H54 (cell line): ENCODE results near the gene EML1.

Experiments
- DNase-seq: peaks from one replicate; pipeline ENCODE4 v3.0.0; 2011; ENCODE audit warnings: low spot score, mixed read lengths; ENCODE audit not compliant: insufficient read length
- FAIRE-seq: peaks from 3 replicates; lab custom pipeline; 2011; peaks lifted over from hg19 to GRCh38; lab: Jason Lieb, UNC
- POLR2A ChIP-seq: IDR thresholded peaks from 2 replicates; pipeline ENCODE4 v1.6.1; 2011; ENCODE audit warnings: low read depth, mild to moderate bottlenecking, low read length

Gene EML1

GRCh38 chr14:99902925-99903324 is 109.7 kb downstream of the EML1 start:
- no peak for FAIRE-seq

GRCh38 chr14:99904506-99904905 is 111.3 kb downstream of the EML1 start:
- FAIRE-seq, result no peak

More at GRCh38 chr14:99902925-99903324, 109.7 kb downstream of the EML1 start:
- TF ChIP-seq POLR2A, result no peak
- no peak for DNase-seq

DNA sequence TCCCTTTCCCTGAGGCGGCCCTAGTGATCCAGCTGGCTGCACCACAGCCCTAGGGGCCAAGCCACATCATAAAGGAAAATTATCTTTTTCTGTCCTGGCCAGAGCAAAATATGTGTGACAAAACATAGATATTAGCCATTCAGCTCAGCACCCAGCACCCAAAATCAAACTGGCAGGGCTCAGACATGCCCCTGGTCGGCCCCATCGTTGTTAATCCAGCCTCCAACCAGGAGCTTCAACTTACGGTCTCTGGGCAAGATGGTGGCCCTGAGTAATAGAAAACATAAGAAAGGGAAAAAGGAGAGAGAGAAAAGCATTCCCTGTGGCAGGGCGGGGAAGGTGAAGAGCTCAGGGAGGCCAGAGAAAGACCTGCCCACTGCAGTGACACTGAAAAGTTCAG is 111.9 kb downstream of the EML1 start:
- DNase-seq, result no peak
- FAIRE-seq, result no peak
- no peak for TF ChIP-seq POLR2A

More at GRCh38 chr14:99904506-99904905, 111.3 kb downstream of the EML1 start:
- DNase-seq, result no peak
- TF ChIP-seq POLR2A, result no peak

DNA sequence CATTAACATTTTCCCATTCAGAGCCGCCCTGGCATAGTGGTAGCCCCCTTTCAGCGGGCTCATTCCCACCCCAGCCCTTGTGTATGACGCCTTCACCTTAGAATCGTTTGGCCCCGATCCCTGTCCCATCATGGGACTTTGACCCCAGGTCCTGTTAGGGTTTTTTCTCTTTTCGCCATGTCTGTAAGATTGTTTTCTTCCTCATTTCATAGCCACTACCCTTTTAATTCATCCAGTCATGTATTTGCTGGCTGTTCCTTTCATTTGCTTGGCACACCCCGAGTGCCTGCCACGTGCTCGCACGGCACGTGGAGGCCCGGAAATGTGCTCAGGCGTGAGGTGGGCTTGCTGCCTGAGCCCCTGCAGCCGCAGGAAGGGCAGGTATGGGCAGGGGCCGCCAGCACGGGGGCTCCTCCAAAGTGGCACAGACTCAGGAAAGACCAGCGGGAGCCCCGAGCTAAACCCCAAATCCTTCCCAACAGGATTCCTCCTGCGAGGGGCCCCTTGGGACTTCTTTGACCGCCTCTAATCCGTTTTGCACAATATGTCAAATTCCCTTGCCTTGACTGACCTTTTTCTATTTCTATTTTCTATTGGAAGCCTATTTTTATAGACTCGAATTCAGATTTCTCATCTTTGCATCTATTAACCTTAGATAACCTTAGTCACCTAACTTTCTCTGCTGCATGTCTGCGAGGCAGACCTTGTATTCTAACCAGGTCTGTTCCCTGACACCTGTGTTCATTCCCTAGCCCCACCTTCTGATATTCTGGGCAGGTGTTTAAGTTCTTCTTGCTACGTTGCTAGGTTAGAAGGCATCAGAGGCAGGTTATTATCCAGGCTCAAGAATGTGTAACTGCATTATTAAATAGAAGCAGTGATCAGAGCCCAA is 114.8 kb downstream of the EML1 start:
- TF ChIP-seq POLR2A, result no peak
- FAIRE-seq (no peak), DNase-seq (no peak)

- TF ChIP-seq POLR2A, result no peak
- DNase-seq, result no peak
- FAIRE-seq, result no peak
Observed at GRCh38 chr14:99908653-99909250, 115.5 kb downstream of the EML1 start.

GRCh38 chr14:99909513-99910064 is 116.4 kb downstream of the EML1 start:
- FAIRE-seq, result peak; percentile 6
- TF ChIP-seq POLR2A, result no peak
- peak; percentile 14 for DNase-seq

GRCh38 chr14:99910337-99911309 is 117.4 kb downstream of the EML1 start:
- TF ChIP-seq POLR2A, result no peak
- DNase-seq, result peak; percentile 59
- peak; percentile 100 for FAIRE-seq

DNA sequence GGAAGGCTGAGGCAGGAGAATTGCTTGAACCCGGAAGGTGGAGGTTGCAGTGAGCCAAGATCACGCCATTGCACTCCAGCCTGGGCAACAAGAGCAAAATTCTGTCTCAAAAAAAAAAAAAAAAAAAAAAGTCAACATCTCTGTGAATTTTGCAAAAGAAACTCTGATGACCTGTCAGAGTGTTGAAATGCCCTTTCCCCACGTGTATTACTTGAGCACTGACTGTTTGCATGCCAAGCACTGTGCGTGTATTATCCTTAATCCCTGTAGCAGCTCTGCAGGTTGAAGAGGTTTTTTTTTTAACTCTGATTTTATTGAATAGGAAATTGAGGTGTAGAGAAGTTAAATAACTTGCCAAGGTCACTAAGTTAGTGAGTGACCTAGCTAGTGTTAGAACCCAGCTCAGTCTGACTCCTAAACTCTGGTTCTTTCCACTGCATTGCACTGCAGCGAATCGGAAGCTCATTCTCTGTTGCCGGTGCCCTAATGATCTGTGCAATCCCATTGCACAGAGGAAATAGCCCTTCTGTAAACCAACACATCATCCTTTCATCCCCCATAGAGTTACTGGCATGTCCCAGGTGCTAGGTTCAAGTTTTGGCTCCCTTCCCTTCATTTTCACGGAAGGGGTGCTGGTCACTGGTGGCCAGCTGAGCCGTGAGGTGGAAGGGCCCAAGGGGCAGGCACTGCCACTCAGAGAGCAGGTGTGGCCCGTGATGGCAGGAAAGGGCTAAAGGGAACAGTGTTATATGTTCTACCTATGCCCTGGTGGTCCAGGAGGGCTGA is 122.3 kb downstream of the EML1 start:
- FAIRE-seq (no peak), DNase-seq (no peak)
- TF ChIP-seq POLR2A, result no peak

DNA sequence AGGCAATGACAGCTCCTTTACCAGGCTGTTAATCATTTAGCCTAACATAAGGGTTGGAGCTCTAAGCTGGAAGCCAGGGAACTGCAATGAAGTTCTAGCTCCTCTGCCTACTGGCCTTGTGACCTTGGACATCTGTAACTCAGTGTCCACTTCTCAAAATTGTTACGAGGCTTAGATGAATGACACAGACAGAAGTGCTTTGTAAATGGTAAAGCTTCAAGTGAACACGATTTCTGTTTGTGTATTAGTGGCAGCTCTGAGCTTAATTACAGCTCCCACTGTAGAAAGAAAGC is 122.8 kb downstream of the EML1 start:
- DNase-seq (no peak), FAIRE-seq (no peak)
- TF ChIP-seq POLR2A, result no peak

GRCh38 chr14:99918781-99919180 is 125.6 kb downstream of the EML1 start:
- TF ChIP-seq POLR2A, result no peak
- DNase-seq, result no peak
- no peak for FAIRE-seq

GRCh38 chr14:99921425-99921824 is 128.2 kb downstream of the EML1 start:
- DNase-seq (no peak), FAIRE-seq (no peak)
- no peak for TF ChIP-seq POLR2A

DNA sequence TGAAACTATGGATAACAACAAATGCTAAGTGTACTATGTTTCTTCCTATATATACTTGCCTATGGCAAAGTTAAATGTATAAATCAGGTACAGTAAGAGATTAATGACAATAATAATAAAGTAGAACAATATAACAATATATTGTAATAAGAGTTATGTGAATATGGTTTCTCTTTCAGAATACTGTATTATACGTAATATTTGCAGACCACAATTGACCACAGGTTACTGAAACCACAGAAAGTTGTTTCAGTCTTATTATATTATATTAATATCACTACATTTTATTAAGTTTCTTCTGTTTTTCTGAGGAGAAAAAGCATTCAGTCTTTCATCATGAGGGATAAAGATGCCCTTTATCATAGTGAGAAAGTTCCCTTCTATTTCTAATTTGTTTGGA is 131.2 kb downstream of the EML1 start:
- DNase-seq (no peak), FAIRE-seq (no peak)
- TF ChIP-seq POLR2A, result no peak

DNA sequence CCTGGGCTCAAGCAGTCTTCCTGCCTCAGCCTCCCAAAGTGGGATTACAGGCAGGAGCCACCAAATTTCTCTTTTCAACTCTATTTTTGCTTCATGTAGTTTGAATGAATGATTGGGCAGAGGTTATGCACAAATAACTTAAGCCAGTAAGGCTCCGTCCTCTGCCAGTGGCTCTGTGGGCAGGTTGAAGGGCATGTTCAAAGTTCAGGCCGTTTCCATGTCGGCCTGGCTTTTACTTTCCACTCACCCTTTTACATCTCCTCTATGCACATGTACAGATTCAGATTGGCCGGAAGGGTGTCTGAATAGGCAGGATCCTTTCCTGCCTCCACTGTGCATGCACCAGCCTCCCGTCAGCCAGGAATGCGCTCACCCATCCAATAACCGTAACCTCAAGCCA is 132.3 kb downstream of the EML1 start:
- FAIRE-seq, result no peak
- TF ChIP-seq POLR2A, result no peak
- no peak for DNase-seq

- TF ChIP-seq POLR2A, result no peak
- FAIRE-seq, result no peak
- DNase-seq, result no peak
Observed at GRCh38 chr14:99928963-99929362, 135.8 kb downstream of the EML1 start.
